Right lobe of liver (tissue), 6 donors: Measurements from ENCODE around the gene FMN1. TPM values are rescaled to one million over a fixed set of nuclear protein-coding genes. Genes with fewer than 3 reads are reported as not detected.

Experiments
- ATAC-seq, 4 donors: fragments of 200-7000 bp; cut with Tn5 transposase; one replicate each; pipeline ENCODE4 v1.9.1; 2020; ENCODE audit warnings: mild to moderate bottlenecking in 4 of 4, moderate library complexity in 4 of 4
- DNase-seq, 3 donors: peaks; one replicate each; pipeline ENCODE4 v3.0.0-alpha.2; 2020
- H3K27ac ChIP-seq, 3 donors: fragments of 200-600 bp; one replicate each; pipeline ENCODE4 v1.8.0; 2022
- H3K27me3 ChIP-seq, 2 donors: fragments of 200-600 bp; one replicate each; pipeline ENCODE4 v1.8.0; 2022
- H3K36me3 ChIP-seq, 4 donors: fragments of 200-600 bp; sonication (generic) in 1 of 4; one replicate each; pipeline versions ENCODE4 v1.5.1 to v1.8.0; 2017 to 2022; ENCODE audit warnings: control low read depth in 1 of 4
- H3K4me1 ChIP-seq, 4 donors: fragments of 200-600 bp; sonication (generic) in 1 of 4; one replicate each; pipeline versions ENCODE4 v1.5.1 to v1.8.0; 2017 to 2022; ENCODE audit warnings: control low read depth in 1 of 4
- H3K4me3 ChIP-seq, 3 donors: fragments of 200-600 bp; one replicate each; pipeline ENCODE4 v1.8.0; 2022
- H3K9me3 ChIP-seq, 4 donors: fragments of 200-600 bp; sonication (generic) in 1 of 4; one replicate each; pipeline versions ENCODE4 v1.5.1 to v1.8.0; 2017 to 2022; ENCODE audit warnings: control low read depth in 1 of 4
- POLR2A ChIP-seq: fragments of 450-650 bp; IDR thresholded peaks from one replicate; pipeline ENCODE4 v1.6.1; 2017; ENCODE audit warnings: antibody characterized with exemption, mild to moderate bottlenecking
- WGBS: methylation state at CpG from one replicate; pipeline ENCODE4 v1.1.6; 2018; ENCODE audit warnings: low coverage, low lambda C conversion rate; ENCODE audit not compliant: insufficient coverage; ENCODE audit errors: missing lambda C conversion rate; 5-methylcytosine and 5-hydroxymethylcytosine counted together
- intact Hi-C, 2 donors: fragments of 100-400 bp; cut with DNase I; formaldehyde crosslinking; loops; one replicate each; pipeline versions ENCODE4 v1.11.2 to v1.14.1; 2022
- total RNA-seq, 6 experiments: library from RNA; depleted of rRNA in 2 of 6; stranded (reverse); fragments of >200 nt in 2 of 6; fragmentation: NEBNext Ultra II Directional in 3 of 6; extraction: Animal tissue kit (Norgen Biotek cat#: 25700) in 3 of 6; gene quantifications; one replicate each; pipeline versions ENCODE4 v1.1.0 to v1.2.4, GENCODE V29; 2016 to 2023
- TF ChIP-seq, protein P1 (sequence below), 4 donors: fragments of 200-600 bp in 3 of 4; fragments of 450-650 bp in 1 of 4; IDR thresholded peaks; one replicate each; pipeline versions ENCODE4 v1.5.1 to v1.8.0; 2016 to 2022; ENCODE audit warnings: antibody characterized with exemption in 4 of 4, mild to moderate bottlenecking in 2 of 4
- donor health status: DM: no; HTN: yes; CAD: no.
- donor health status: DM: no; HTN: no; CAD: no.
- donor health status: DM: no; HTN: no; CAD: no.
- donor health status: DM: no; HTN: yes; CAD: no.
- donor health status: DM: no; HTN: yes; CAD: no.

The FMN1 gene
- total RNA-seq, 6 experiments from 2014 or later: 1.1 to 6.8 (median 3.1) TPM

DNA sequence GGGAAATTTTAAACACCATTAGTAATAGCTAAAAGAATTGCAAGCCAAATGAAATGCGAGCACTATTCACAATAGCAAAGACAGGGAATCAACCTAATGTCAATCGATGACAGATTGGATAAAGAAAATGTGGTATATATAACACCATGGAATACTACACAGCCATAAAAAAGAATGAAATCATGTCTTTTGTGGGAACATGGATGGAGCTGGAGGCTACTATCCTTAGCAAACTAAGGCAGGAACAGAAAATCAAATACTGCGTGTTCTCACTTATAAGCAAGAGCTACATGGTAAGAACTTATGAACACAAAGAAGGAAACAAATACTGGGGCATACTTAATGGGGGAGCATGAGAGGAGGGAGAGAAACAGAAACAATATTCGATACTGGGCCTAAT, 85.2 kb downstream of the FMN1 start:
- Histone ChIP-seq H3K4me3 (no peak overlapping the region), H3K4me1 (no peaks in the 10 kb centered on the region), H3K27me3 (no peaks in the 10 kb centered on the region), H3K36me3 (no peaks in the 10 kb centered on the region), H3K27ac (no peak overlapping the region), H3K9me3 (no peaks in the 10 kb centered on the region)
- ATAC-seq: no peak
- intact Hi-C loops: no loop called here
- 72% methylated on average over 4 of the region's 4 CpGs for WGBS
- no peak for DNase-seq
- TF ChIP-seq, protein P1, sequence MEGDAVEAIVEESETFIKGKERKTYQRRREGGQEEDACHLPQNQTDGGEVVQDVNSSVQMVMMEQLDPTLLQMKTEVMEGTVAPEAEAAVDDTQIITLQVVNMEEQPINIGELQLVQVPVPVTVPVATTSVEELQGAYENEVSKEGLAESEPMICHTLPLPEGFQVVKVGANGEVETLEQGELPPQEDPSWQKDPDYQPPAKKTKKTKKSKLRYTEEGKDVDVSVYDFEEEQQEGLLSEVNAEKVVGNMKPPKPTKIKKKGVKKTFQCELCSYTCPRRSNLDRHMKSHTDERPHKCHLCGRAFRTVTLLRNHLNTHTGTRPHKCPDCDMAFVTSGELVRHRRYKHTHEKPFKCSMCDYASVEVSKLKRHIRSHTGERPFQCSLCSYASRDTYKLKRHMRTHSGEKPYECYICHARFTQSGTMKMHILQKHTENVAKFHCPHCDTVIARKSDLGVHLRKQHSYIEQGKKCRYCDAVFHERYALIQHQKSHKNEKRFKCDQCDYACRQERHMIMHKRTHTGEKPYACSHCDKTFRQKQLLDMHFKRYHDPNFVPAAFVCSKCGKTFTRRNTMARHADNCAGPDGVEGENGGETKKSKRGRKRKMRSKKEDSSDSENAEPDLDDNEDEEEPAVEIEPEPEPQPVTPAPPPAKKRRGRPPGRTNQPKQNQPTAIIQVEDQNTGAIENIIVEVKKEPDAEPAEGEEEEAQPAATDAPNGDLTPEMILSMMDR (IDR thresholded peaks at IDR 0.05): no peak
- TF ChIP-seq POLR2A: no peak

DNA sequence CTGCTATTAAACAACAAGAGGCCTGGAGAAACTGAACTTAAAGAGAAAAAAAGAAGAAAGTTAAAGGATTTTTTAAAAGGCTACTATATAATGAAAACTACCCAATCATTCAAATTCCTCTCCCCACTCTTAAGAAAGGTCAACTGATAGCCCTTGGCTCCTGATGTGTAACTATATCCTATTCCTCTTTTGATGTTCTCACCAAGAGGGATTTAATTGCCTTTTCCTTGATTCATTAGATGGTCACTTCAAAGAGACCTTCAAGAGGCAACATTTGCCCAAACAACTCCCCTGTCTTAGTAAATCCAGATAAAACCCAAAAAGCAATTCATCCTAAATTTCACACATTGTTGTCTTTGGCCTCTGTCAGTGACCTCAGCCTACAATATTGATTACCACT, 86.0 kb downstream of the FMN1 start:
- Histone ChIP-seq H3K27ac (no peak overlapping the region), H3K4me3 (no peak overlapping the region), H3K9me3 (no peaks in the 10 kb centered on the region), H3K36me3 (no peaks in the 10 kb centered on the region), H3K4me1 (no peaks in the 10 kb centered on the region), H3K27me3 (no peaks in the 10 kb centered on the region)
- intact Hi-C loops: no loop called here
- ATAC-seq: no peak
- no peak for DNase-seq
- no peak for TF ChIP-seq POLR2A
- TF ChIP-seq, protein P1 (IDR thresholded peaks at IDR 0.05): no peak

DNA sequence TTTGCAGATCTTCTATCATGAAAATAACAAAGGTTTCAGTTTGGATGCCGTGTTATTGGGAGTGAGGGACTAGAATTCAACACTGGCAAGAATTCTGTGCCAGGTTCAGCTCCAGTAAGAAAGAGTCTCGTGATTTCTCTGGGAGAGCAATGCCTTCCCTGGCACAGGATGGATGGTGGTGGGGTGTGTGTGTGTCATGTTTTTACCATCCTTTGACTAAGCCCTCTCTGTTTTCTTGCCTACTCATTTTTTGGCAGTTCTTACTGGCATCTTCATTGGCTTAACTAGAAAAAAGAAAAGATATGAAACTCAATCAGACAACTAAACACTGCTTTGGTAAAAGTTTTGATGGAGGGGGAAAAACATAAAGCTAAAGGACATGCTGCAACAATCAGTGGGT, 86.6 kb downstream of the FMN1 start:
- Histone ChIP-seq H3K4me3 (no peak overlapping the region), H3K36me3 (no peaks in the 10 kb centered on the region), H3K27ac (no peak overlapping the region), H3K27me3 (no peaks in the 10 kb centered on the region), H3K9me3 (no peaks in the 10 kb centered on the region), H3K4me1 (no peaks in the 10 kb centered on the region)
- WGBS: 42% methylated on average over 2 of the region's 2 CpGs
- DNase-seq (no peak), ATAC-seq (no peak)
- intact Hi-C loops: no loop called here
- TF ChIP-seq POLR2A: no peak
- TF ChIP-seq, protein P1 (IDR thresholded peaks at IDR 0.05): no peak

GRCh38 chr15:33104212-33104611, 90.3 kb downstream of the FMN1 start:
- intact Hi-C loops: no loop called here
- no peaks in the 10 kb centered on the region for H3K4me1 ChIP-seq
- no peak overlapping the region for H3K27ac ChIP-seq
- 10% methylated on average over 2 of the region's 2 CpGs for WGBS
- no peak for ATAC-seq
- H3K27me3 ChIP-seq: no peaks in the 10 kb centered on the region
- no peak for DNase-seq
- no peaks in the 10 kb centered on the region for H3K36me3 ChIP-seq
- TF ChIP-seq, protein P1 (IDR thresholded peaks at IDR 0.05): no peak
- TF ChIP-seq POLR2A: no peak
- H3K4me3 ChIP-seq: no peak overlapping the region
- no peaks in the 10 kb centered on the region for H3K9me3 ChIP-seq

GRCh38 chr15:33101036-33101435, 93.5 kb downstream of the FMN1 start:
- DNase-seq (no peak), ATAC-seq (no peak)
- Histone ChIP-seq H3K27ac (no peak overlapping the region), H3K4me1 (no peaks in the 10 kb centered on the region), H3K9me3 (no peaks in the 10 kb centered on the region), H3K36me3 (no peaks in the 10 kb centered on the region), H3K4me3 (no peak overlapping the region), H3K27me3 (no peaks in the 10 kb centered on the region)
- TF ChIP-seq, protein P1 (IDR thresholded peaks at IDR 0.05): no peak
- TF ChIP-seq POLR2A: no peak
- WGBS: 46% methylated on average over 3 of the region's 3 CpGs
- intact Hi-C loops: no loop called here
